CD4-positive, alpha-beta memory T cell (primary cell): ENCODE data around the gene ALG3. TPM values are rescaled to one million over a fixed set of nuclear protein-coding genes. Genes with fewer than 3 reads are reported as not detected.
A peak's percentile ranks its signal among the peaks of the same experiment; 100 is the strongest.

Source experiments
- CTCF ChIA-PET: fragments of 350-600 bp; sonication (Branson Sonifier 250); formaldehyde crosslinking; loops from one replicate; lab custom pipeline; 2021; ENCODE audit warnings: inconsistent platforms; ENCODE audit not compliant: partially characterized antibody; lab: Charles Lee
- POLR2A ChIA-PET: fragments of 350-600 bp; sonication (Branson Sonifier 250); formaldehyde crosslinking; loops from one replicate; lab custom pipeline; 2021; ENCODE audit not compliant: partially characterized antibody; lab: Charles Lee
- DNase-seq, 5 donors: peaks; one replicate each; pipeline versions ENCODE4 v3.0.0 to v3.0.0-alpha.2; 2020 to 2022; ENCODE audit warnings: mixed read lengths in 1 of 5
- H3K27ac ChIP-seq: one replicate; pipeline ENCODE4 v1.7.0; 2013; ENCODE audit warnings: low read depth, low read length
- H3K27me3 ChIP-seq: 2 replicates; pipeline ENCODE4 v1.7.0; 2013; ENCODE audit warnings: mild to moderate bottlenecking, low read length, moderate library complexity; ENCODE audit not compliant: insufficient read depth
- H3K36me3 ChIP-seq: 2 replicates; pipeline ENCODE4 v1.7.0; 2013; ENCODE audit warnings: mild to moderate bottlenecking, low read length, moderate library complexity; ENCODE audit not compliant: insufficient read depth
- H3K4me1 ChIP-seq: 2 replicates; pipeline ENCODE4 v1.7.0; 2013; ENCODE audit warnings: mild to moderate bottlenecking, low read length, moderate library complexity; ENCODE audit not compliant: insufficient read depth
- H3K4me3 ChIP-seq, 2 donors: one replicate each; pipeline ENCODE4 v1.7.0; 2013; ENCODE audit warnings: low read length in 2 of 2, mild to moderate bottlenecking in 1 of 2
- H3K9me3 ChIP-seq, 2 donors: one replicate each; pipeline ENCODE4 v1.7.0; 2013; ENCODE audit warnings: low read length in 2 of 2, control low read depth in 1 of 2; ENCODE audit not compliant: control insufficient read depth in 1 of 2
- H3K27ac Mint-ChIP-seq, 7 donors: one replicate each; pipeline ENCODE4 v1.8.0; 2020 to 2021; ENCODE audit warnings: mixed read lengths in 7 of 7, mild to moderate bottlenecking in 6 of 7, inconsistent platforms in 3 of 7, moderate library complexity in 3 of 7
- H3K27me3 Mint-ChIP-seq, 2 donors: one replicate each; pipeline ENCODE4 v1.8.0; 2020 to 2021; ENCODE audit warnings: mixed read lengths in 2 of 2
- H3K36me3 Mint-ChIP-seq, 2 donors: one replicate each; pipeline ENCODE4 v1.8.0; 2020 to 2021; ENCODE audit warnings: mixed read lengths in 2 of 2, inconsistent platforms in 1 of 2, mild to moderate bottlenecking in 1 of 2
- H3K4me1 Mint-ChIP-seq, 4 donors: one replicate each; pipeline ENCODE4 v1.8.0; 2020 to 2021; ENCODE audit warnings: mixed read lengths in 4 of 4, mild to moderate bottlenecking in 1 of 4
- H3K4me3 Mint-ChIP-seq, 8 donors: one replicate each; pipeline ENCODE4 v1.8.0; 2020 to 2021; ENCODE audit warnings: mixed read lengths in 8 of 8, mild to moderate bottlenecking in 7 of 8, moderate library complexity in 6 of 8, inconsistent platforms in 3 of 8
- H3K9me3 Mint-ChIP-seq, 8 donors: one replicate each; pipeline ENCODE4 v1.8.0; 2020 to 2021; ENCODE audit warnings: mixed read lengths in 8 of 8, mild to moderate bottlenecking in 5 of 8, inconsistent platforms in 3 of 8, moderate library complexity in 1 of 8
- intact Hi-C: fragments of 100-400 bp; cut with micrococcal nuclease; formaldehyde crosslinking; loops from one replicate; pipeline ENCODE4 v1.15.1; 2023
- polyA plus RNA-seq, 2 donors: library from polyadenylated mRNA; unstranded; fragments of 300-500 nt; fragmentation: Illumina TruSeq; gene quantifications; one replicate each; pipeline ENCODE4 v1.2.3, GENCODE V29; 2021
- total RNA-seq, 2 experiments: library from RNA; stranded (reverse); gene quantifications; one replicate each; pipeline ENCODE4 v1.2.3, GENCODE V29; 2021

Gene ALG3
- total and polyA plus RNA-seq, 4 experiments from 2014 or later: 37.5 to 67.8 (median 48.5) TPM

DNA sequence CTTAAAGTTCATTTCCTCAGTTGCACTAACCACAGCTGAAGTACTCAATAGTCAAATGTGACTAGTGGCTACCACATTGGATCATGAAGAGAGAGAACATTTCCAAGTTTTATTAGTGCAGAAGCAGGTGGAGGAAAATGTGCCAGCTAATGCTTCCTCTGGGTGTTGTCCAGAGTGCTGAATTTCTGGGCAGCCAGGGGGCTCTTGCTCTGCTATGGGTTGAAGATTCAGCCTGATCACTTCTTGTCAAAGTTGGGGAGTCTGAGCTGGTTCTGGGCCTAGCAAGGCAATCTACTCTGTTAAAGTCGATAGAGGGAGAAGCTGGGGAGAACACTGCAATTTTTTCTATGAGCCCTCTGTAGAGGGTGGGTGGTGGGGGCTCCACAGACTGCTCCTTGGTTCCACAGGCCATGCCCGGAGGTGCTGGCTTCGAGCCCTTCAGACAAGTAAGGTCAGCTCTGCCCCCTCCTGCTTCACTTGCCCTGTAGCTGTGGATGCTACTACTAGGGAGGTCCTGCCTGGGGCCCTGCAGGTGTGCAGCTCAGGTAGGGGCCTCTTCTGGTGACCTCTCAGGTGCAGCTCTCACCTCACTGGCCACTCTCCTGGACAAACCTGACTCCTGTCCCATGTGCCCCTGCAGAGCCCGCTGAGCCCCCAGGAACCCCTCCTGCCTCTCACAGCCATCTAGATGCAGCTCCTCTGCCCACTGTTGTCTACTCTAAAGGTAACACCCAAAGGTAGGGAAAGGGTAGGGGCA lies 8.2 kb downstream of the ALG3 start:
- POLR2A ChIA-PET: interaction anchor here (0.9 kb wide), 2 partner anchors 9 to 19 kb away, joined by 3 to 4 read pairs; partner anchors contain the start of gene EEF1AKMT4
- Mint-ChIP-seq H3K27me3 (peaks cover 0 to 2% of the 10 kb centered on the region in 2 donors), H3K27ac (no peak overlapping the region), H3K4me3 (no peak overlapping the region), H3K36me3 (peaks cover 32 to 35% of the 10 kb centered on the region in 2 donors), H3K4me1 (no peaks in the 10 kb centered on the region), H3K9me3 (no peaks in the 10 kb centered on the region)
- DNase-seq: no peak
- H3K9me3 ChIP-seq: no peaks in the 10 kb centered on the region
- H3K27me3 ChIP-seq: no peaks in the 10 kb centered on the region
- no peak overlapping the region for H3K27ac ChIP-seq
- H3K4me1 ChIP-seq: no peaks in the 10 kb centered on the region
- no peak overlapping the region for H3K4me3 ChIP-seq
- CTCF ChIA-PET: interaction anchor here (1.0 to 8.3 kb wide), 6 partner anchors 9 to 105 kb away, joined by 3 to 59 read pairs (median 4); partner anchors contain the start of genes EEF1AKMT4, EIF2B5 and VWA5B2
- peaks cover 31% of the 10 kb centered on the region for H3K36me3 ChIP-seq
- intact Hi-C loops: no loop called here

DNA sequence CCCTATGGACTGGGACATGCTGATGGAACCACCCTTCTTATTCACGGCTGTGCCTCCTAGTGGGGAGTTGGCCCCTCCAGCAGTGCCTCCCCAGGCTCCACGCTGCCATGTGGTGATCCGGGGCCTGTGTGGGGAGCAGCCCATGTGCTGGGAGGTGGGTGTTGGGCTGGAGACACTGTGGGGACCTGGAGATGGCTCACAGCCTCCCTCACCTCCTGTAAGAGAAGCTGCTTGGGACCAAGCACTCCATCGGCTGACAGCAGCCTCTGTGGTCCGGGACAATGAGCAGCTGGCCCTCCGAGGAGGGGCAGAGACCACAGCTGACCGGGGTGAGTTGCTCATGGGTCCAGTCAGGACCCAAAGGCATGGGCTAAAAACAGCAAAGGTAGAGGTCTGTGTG lies 9.1 kb downstream of the ALG3 start:
- H3K27me3 Mint-ChIP-seq: peaks cover 0 to 2% of the 10 kb centered on the region in 2 donors
- no peaks in the 10 kb centered on the region for H3K4me1 Mint-ChIP-seq
- Histone ChIP-seq H3K4me3 (no peak overlapping the region), H3K36me3 (peaks cover 22% of the 10 kb centered on the region), H3K9me3 (no peaks in the 10 kb centered on the region), H3K27ac (no peak overlapping the region), H3K27me3 (no peaks in the 10 kb centered on the region), H3K4me1 (no peaks in the 10 kb centered on the region)
- no peak overlapping the region for H3K27ac Mint-ChIP-seq
- H3K4me3 Mint-ChIP-seq: peak overlapping the region in 1 of 8 donors; percentile 68
- CTCF ChIA-PET: interaction anchor here (1.0 to 8.3 kb wide), 5 partner anchors 10 to 104 kb away, joined by 3 to 59 read pairs (median 5); partner anchors contain the start of genes EEF1AKMT4, EIF2B5 and VWA5B2
- H3K9me3 Mint-ChIP-seq: no peaks in the 10 kb centered on the region
- H3K36me3 Mint-ChIP-seq: peaks cover 26% of the 10 kb centered on the region in 2 donors
- no peak for DNase-seq
- intact Hi-C loops: no loop called here
- POLR2A ChIA-PET: interaction anchor here (0.6 kb wide), 1 partner anchor 12 kb away, joined by 3 read pairs; no protein-coding TSS in a partner anchor

DNA sequence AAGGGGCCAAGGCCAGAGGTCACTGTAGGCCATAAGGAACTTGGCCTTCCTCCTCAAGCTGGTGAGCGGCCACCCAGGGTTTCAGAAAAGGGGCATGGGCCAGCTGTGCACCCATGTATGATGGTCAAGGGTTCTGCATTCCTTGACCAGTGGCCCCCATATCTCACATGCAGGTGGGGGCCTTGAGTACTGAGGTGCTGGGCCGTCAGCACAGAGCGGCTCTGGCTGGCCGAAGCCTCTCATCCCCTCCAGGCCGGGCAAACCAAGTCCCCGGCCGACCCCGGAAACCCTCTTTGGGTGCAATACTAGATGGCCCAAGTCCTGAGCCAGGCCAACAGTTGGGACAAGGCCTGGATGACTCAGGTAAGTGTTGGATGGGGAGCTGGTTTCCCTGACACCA lies 9.5 kb downstream of the ALG3 start:
- intact Hi-C loops: no loop called here
- H3K4me3 ChIP-seq: no peak overlapping the region
- H3K9me3 Mint-ChIP-seq: no peaks in the 10 kb centered on the region
- POLR2A ChIA-PET: interaction anchor here (0.6 kb wide), 1 partner anchor 11 kb away, joined by 3 read pairs; no protein-coding TSS in a partner anchor
- H3K27ac Mint-ChIP-seq: no peak overlapping the region
- no peak for DNase-seq
- peaks cover 21 to 22% of the 10 kb centered on the region in 2 donors for H3K36me3 Mint-ChIP-seq
- H3K27ac ChIP-seq: no peak overlapping the region
- peaks cover 17% of the 10 kb centered on the region for H3K36me3 ChIP-seq
- no peaks in the 10 kb centered on the region for H3K4me1 Mint-ChIP-seq
- H3K4me3 Mint-ChIP-seq: no peak overlapping the region
- CTCF ChIA-PET: interaction anchor here (1.0 to 8.3 kb wide), 4 partner anchors 11 to 12 kb away, joined by 5 to 59 read pairs (median 14); partner anchors contain the start of genes EEF1AKMT4 and VWA5B2
- no peaks in the 10 kb centered on the region for H3K4me1 ChIP-seq
- H3K27me3 ChIP-seq: no peaks in the 10 kb centered on the region
- peaks cover under 1 to 2% of the 10 kb centered on the region in 2 donors for H3K27me3 Mint-ChIP-seq
- no peaks in the 10 kb centered on the region for H3K9me3 ChIP-seq

DNA sequence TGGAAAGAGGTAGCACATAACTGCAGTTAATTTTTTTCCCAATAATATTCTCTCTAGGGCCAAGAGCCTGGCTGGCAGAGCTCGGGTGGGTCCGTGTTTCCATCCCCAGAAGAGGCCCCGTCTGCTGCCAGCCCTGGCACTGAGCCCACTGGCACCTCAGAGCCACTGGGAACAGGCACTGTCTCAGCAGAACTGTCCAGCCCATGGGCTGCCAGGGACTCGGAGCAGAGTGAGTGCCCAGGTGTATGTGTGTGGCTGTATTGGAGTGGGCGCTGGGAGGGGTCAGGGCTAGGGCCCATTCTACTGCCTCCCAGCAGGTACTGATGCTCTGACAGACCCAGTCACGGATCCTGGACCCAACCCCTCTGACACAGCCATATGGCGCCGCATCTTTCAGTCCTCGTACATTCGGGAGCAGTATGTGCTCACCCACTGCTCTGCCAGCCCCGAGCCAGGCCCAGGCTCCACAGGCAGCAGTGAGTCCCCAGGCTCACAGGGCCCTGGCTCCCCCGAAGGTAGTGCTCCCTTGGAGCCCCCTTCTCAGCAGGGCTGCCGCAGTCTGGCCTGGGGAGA lies 10.4 kb downstream of the ALG3 start:
- H3K4me1 ChIP-seq: no peaks in the 10 kb centered on the region
- Mint-ChIP-seq H3K4me3 (no peak overlapping the region), H3K36me3 (peaks cover 12 to 16% of the 10 kb centered on the region in 2 donors), H3K4me1 (no peaks in the 10 kb centered on the region), H3K27ac (no peak overlapping the region), H3K9me3 (no peaks in the 10 kb centered on the region), H3K27me3 (peaks cover 2 to 6% of the 10 kb centered on the region in 2 donors)
- POLR2A ChIA-PET: no interaction called here
- peaks cover 9% of the 10 kb centered on the region for H3K36me3 ChIP-seq
- CTCF ChIA-PET: interaction anchor here (2.1 to 3.5 kb wide), 2 partner anchors 11 to 12 kb away, joined by 8 to 19 read pairs; partner anchors contain the start of gene EEF1AKMT4
- no peaks in the 10 kb centered on the region for H3K9me3 ChIP-seq
- H3K27ac ChIP-seq: no peak overlapping the region
- intact Hi-C loops: no loop called here
- DNase-seq: no peak
- peaks cover 6% of the 10 kb centered on the region for H3K27me3 ChIP-seq
- H3K4me3 ChIP-seq: no peak overlapping the region

DNA sequence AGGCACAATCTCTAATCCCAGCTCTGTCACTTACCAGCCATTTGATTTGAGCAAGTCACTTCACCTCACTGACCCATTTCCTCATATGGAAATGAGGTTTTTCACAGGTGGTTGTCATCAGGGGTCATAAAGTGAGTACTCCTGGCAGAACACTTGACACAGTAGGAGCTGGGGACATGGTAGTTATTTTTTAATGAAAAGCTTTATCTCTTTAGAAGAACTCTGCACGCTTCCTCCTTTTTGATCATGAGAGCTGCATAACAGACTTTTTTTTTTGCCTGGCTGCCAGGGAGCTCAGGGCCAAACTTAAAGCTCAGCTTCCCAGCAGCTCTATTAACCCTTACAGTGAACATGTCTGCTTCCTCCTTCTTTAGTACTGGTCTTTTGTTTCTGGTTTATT lies 11.0 kb downstream of the ALG3 start:
- Histone ChIP-seq H3K9me3 (no peaks in the 10 kb centered on the region), H3K27ac (no peak overlapping the region), H3K36me3 (peaks cover 3% of the 10 kb centered on the region), H3K27me3 (peaks cover 6% of the 10 kb centered on the region), H3K4me1 (no peaks in the 10 kb centered on the region), H3K4me3 (no peak overlapping the region)
- H3K27me3 Mint-ChIP-seq: peaks cover 4 to 8% of the 10 kb centered on the region in 2 donors
- H3K27ac Mint-ChIP-seq: no peak overlapping the region
- no peak for DNase-seq
- H3K4me3 Mint-ChIP-seq: no peak overlapping the region
- H3K4me1 Mint-ChIP-seq: no peaks in the 10 kb centered on the region
- intact Hi-C loops: no loop called here
- ChIA-PET CTCF (interaction anchor here (0.8 to 3.5 kb wide), 3 partner anchors 10 to 157 kb away, joined by 4 to 19 read pairs (median 8); partner anchors contain the start of gene EEF1AKMT4), POLR2A (no interaction called here)
- H3K36me3 Mint-ChIP-seq: peaks cover 7 to 11% of the 10 kb centered on the region in 2 donors
- H3K9me3 Mint-ChIP-seq: no peaks in the 10 kb centered on the region

DNA sequence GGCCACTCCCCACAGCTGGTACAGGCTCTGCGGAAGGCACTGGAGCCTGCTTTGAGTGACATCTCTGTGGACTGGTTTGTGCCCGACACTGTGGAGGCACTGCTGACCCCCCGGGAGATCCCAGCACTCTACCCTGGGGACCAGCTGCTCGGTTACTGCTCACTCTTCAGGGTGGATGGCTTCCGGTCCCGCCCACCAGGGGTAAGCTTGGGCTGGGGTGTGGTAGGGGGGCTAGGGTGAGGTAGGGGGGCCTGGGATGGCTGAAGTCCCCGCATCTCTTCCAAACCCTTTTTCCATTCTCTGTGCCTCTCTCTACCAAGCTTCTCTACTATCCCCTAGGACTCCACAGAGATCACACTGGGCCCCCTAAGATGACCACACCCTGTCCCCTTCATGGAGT lies 11.6 kb downstream of the ALG3 start:
- Histone ChIP-seq H3K27me3 (peaks cover 11% of the 10 kb centered on the region), H3K36me3 (no peaks in the 10 kb centered on the region), H3K27ac (no peak overlapping the region), H3K4me1 (no peaks in the 10 kb centered on the region), H3K4me3 (no peak overlapping the region), H3K9me3 (no peaks in the 10 kb centered on the region)
- H3K4me1 Mint-ChIP-seq: no peaks in the 10 kb centered on the region
- ChIA-PET POLR2A (no interaction called here), CTCF (interaction anchor here (0.8 to 3.5 kb wide), 3 partner anchors 9 to 156 kb away, joined by 4 to 19 read pairs (median 8); partner anchors contain the start of gene EEF1AKMT4)
- no peak for DNase-seq
- intact Hi-C loops: no loop called here
- H3K9me3 Mint-ChIP-seq: no peaks in the 10 kb centered on the region
- no peak overlapping the region for H3K27ac Mint-ChIP-seq
- H3K4me3 Mint-ChIP-seq: no peak overlapping the region
- H3K27me3 Mint-ChIP-seq: peaks cover 10 to 13% of the 10 kb centered on the region in 2 donors
- H3K36me3 Mint-ChIP-seq: peaks cover under 1 to 5% of the 10 kb centered on the region in 2 donors

DNA sequence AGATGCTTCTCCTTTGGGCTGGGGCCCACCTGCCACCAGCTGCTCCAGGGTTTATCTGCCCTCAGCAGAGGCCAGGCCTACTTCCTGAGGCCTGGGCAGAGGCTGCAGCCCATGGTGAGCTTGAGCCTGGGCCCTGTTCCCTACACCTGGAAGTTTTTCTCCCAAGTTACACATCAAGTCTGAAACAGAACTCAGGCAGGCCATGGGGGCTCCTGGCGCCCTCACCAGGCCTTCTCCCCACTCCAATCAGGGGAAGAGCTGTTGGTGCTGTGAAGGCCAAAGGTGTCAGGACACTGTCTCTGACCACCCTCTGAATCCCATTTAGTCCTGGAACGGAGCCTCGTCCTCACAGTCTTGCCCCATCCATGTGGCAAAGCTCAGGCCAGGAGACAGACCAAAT lies 12.1 kb downstream of the ALG3 start:
- H3K4me1 Mint-ChIP-seq: peaks cover 0 to under 1% (median 0%) of the 10 kb centered on the region in 4 donors
- H3K4me3 ChIP-seq: no peak overlapping the region
- H3K36me3 ChIP-seq: no peaks in the 10 kb centered on the region
- H3K36me3 Mint-ChIP-seq: peaks cover 0 to 1% of the 10 kb centered on the region in 2 donors
- no peaks in the 10 kb centered on the region for H3K9me3 Mint-ChIP-seq
- DNase-seq: no peak
- ChIA-PET POLR2A (no interaction called here), CTCF (interaction anchor here (0.8 to 3.5 kb wide), 2 partner anchors 9 to 155 kb away, joined by 4 to 19 read pairs; no protein-coding TSS in a partner anchor)
- H3K4me3 Mint-ChIP-seq: no peak overlapping the region
- H3K27me3 ChIP-seq: peaks cover 16% of the 10 kb centered on the region
- H3K4me1 ChIP-seq: no peaks in the 10 kb centered on the region
- intact Hi-C loops: no loop called here
- peaks cover 16 to 19% of the 10 kb centered on the region in 2 donors for H3K27me3 Mint-ChIP-seq
- no peak overlapping the region for H3K27ac Mint-ChIP-seq
- no peaks in the 10 kb centered on the region for H3K9me3 ChIP-seq
- H3K27ac ChIP-seq: no peak overlapping the region
